GM12864 (cell line): Measurements from ENCODE around the gene TDRD9.
"Not testable (repeated sequence)": the region's sequence is repeated elsewhere in the genome, so short reads cannot be mapped to it uniquely, and the experiment has no call there.

Source experiments
- DNase-seq: peaks from one replicate; pipeline ENCODE4 v3.0.0-alpha.2; 2011; ENCODE audit warnings: low read depth
- H3K4me3 ChIP-seq: 2 replicates; pipeline ENCODE4 v1.5.1; 2011; ENCODE audit warnings: mild to moderate bottlenecking, low read depth, low read length, control low read depth
- CTCF ChIP-seq: IDR thresholded peaks from 2 replicates; pipeline ENCODE4 v1.5.1; 2011; ENCODE audit warnings: low read depth, mild to moderate bottlenecking, moderate library complexity, low read length, control low read depth, inconsistent platforms; ENCODE audit errors: missing control alignments

Gene TDRD9

GRCh38 chr14:103961928-103962578 is 33.8 kb downstream of the TDRD9 start:
- DNase-seq, result no peak
- H3K4me3 ChIP-seq, result no peak overlapping the region
- no peak for TF ChIP-seq CTCF

GRCh38 chr14:103966631-103967030 is 38.4 kb downstream of the TDRD9 start:
- no peak for DNase-seq
- TF ChIP-seq CTCF, result no peak
- H3K4me3 ChIP-seq, result no peak overlapping the region

- DNase-seq, result no peak
- H3K4me3 ChIP-seq, result no peak overlapping the region
- TF ChIP-seq CTCF, result no peak
These were observed 41.7 kb downstream of the TDRD9 start for GRCh38 chr14:103969961-103970360.

GRCh38 chr14:103973354-103973753 is 45.1 kb downstream of the TDRD9 start:
- no peak for DNase-seq
- no peak overlapping the region for H3K4me3 ChIP-seq
- no peak for TF ChIP-seq CTCF

GRCh38 chr14:103974575-103974974 is 46.3 kb downstream of the TDRD9 start:
- no peak for TF ChIP-seq CTCF

GRCh38 chr14:103980623-103981238 is 52.5 kb downstream of the TDRD9 start:
- peak; percentile 29 for TF ChIP-seq CTCF
- DNase-seq, H3K4me3 ChIP-seq: not testable (repeated sequence)

More at GRCh38 chr14:103974575-103974974, 46.3 kb downstream of the TDRD9 start:
- H3K4me3 ChIP-seq, result no peak overlapping the region
- no peak for DNase-seq

- H3K4me3 ChIP-seq, result no peak overlapping the region
- DNase-seq, result no peak
- no peak for TF ChIP-seq CTCF
These were observed 55.9 kb downstream of the TDRD9 start for GRCh38 chr14:103984196-103984595.
